NOMO-1 treated with dmso at 0.1 percent for 144 hours (cell line): ENCODE measurements around the gene DCDC2B.

Experiments
- DNase-seq: peaks from one replicate; lab custom pipeline; 2025; ENCODE audit not compliant: unreplicated experiment; lab: John Stamatoyannopoulos, UW

DCDC2B gene

DNA sequence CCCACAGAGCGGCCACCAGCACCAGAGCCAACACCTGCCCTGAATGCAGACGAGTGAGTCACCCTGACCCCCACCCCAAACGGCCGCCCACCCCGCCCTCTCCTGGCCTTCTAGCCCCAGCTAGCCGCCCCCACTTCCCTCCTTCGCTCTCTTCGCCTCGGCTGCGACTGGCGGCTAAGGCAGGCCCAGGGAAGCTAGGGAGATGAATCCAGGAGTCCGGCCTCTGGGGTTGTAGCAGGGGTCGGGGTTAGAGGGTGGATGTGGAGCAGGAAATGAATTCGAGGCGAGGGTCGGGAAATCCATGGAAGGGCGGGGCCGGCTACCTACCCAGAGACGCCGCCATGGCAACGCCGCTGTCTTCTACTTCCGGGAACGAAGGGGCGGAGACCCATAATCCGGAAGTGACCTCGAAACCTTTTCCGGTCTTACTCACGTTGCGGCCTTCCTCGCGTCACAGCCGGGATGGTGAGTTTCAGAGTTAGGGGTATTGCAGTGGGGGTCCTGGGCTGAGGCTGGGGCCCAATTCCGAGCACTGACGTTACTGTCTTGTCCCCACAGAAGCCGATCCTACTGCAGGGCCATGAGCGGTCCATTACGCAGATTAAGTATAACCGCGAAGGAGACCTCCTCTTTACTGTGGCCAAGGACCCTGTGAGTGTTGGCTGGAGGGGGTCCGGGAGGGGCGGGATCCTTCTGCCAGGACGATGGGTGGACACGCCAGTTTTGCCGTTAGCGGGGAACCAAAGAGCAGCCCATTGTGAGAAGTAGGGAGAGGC, 13.3 kb downstream of the DCDC2B start, which contains the start of the genes EIF3I and TMEM234:
Gene EIF3I (plus strand): TSS at position 428 of the 776 bp plus-strand sequence. CDS start 35 bp downstream, at position 463.
Gene TMEM234 (minus strand): TSS at position 374 of the 776 bp plus-strand sequence. CDS start 31 bp downstream, at position 343.
- peak; percentile 76 for DNase-seq

DNA sequence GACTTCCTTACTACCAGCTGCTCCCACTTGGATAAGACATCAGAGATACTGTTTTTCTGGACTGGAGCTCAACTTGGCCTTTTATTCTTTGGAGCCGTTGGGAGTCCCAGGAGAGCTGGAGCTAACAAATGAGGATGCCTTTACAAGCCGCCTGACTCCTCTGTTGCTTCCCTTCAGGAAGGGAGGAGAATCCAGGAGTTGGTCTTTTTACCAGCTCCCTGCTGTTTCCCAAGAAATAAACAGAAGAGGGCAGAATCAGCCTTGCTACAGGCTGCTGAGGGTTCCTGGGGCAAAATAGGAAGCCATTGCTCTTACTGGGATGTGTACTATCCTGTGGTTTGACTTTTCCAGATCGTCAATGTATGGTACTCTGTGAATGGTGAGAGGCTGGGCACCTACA, 14.8 kb downstream of the DCDC2B start:
- no peak for DNase-seq

DNA sequence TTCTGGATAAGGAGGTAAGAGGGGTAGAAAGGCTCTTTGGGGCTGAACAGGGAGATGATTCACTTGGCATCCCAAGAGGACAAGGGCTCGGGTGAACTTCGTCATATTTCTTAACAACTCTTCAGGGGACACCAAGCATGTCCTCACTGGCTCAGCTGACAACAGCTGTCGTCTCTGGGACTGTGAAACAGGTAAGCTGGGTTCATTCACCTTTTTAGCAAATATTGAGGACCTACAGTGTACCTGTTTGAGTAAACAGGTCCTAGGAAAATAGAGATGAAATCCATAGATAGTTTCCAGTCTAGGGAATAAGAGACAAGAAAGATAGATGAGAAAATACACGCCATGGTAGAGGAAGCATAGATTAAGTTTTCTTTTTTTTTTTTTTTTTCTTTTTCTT, 15.4 kb downstream of the DCDC2B start:
- DNase-seq: no peak

DNA sequence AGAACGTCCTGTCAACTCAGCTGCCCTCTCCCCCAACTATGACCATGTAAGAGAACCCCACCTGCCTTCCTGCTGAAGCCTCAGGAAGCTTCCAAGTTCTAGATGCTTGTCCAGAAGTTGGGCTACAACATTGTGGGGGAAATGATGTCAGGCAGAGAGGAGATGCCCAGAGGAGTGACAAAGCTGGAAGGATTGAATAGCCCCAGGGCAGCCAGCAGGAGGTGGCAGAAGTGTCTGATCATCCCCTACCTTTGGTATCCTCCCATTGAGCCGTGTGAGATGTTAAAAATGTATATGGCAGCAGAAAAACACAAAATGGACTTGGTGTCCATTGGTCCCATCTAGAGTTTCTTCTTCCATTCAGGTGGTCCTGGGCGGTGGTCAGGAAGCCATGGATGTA, 19.9 kb downstream of the DCDC2B start:
- no peak for DNase-seq

DNA sequence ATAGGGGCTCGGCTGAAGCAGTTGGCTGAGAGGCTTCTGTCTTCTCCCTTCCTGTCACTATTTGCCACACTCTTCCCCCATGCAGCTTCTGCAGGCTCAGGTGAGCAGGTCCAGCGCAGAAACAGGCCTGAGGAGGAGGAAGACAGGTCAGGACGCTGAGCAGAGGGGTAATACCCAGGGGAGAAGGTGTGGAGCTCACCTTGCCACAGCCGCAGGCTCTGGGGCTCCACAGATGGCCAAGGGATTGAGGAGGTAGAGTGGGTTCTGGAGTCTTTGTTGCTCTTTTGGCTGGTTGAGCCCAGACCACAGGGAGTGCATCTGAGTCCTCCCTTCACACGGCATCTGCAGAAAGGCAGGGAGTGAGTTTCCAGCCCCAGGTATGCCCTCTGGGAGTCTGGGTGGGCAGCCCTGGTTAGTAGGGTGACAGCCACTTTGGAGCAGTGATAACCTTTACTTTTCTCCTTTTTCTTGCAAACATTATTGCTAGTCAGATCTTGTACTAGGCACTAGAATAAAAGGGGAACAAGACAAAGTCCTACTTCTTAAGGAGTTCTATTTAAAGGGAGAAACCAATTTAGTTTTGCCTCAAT, 23.0 kb downstream of the DCDC2B start:
- DNase-seq: no peak

DNA sequence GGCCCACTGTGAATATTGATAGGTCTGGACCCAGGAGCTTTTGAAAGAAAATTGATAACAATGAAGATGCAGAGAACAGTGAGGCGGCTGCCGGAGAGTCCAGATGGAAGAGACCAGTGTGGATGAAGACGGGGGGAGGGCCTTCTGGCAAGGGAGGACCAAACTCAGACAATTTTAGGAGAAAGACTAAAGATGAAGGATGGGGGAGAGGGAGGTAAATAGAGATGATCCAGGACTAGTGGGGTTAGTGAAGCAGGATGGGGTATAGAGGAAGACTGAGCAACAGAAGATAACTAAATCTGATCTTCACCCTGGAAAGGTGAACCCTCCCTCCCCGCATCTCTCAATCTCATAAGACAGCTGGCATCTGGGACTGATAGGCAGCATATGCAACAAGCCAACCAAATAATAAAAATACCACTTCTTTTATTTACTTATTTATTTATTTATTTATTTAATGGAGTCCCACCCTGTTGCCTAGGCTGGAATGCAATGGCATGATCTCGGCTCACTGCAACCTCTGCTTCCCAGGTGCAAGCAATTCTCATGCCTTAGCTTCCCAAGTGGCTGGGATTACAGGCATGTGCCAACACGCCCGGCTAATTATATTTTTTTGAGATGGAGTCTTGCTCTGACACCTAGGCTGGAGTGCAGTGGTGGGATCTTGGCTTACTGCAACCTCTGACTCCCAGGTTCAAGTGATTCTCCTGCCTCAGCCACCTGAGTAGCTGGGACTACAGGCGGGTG, 23.8 kb downstream of the DCDC2B start:
- no peak for DNase-seq

DNA sequence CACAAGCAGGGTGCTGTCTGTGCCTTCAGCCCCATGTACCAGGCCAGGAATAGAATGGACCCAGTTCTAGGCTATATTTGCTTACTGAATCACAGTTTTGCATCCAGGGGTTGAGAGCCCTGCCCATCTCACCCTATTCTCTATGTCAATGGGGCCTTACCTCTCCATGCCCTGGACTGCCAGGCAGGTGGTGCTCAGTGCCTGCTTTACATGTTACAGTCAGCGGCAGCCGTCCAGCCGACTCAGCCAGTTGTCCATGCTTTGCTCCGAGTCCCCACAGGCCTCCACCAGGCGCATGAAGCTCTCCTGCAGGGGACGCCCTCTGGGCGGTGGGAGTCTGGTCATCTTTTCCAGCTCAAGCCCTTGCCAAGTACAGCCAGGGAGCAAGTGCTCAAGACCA, 25.9 kb downstream of the DCDC2B start:
- no peak for DNase-seq

DNA sequence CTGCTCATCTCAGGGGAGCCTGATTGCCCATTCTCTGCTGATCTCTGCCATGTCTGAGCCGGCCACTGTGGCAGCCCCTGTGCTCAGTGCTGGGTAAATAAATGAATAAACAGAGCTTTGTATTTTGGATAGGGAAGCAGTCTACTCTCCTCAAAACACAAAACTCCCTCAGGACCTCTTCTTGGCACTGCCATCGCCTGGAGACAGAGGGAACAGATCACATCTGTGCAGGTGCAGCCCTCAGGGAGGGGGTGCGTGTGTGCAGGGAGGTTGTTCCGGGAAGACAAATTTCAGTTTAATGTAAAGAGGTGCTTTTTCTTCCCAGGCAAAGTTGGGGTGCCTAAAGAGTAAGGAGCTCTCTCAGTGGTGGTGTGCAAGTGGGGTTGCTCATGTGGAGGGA, 30.4 kb downstream of the DCDC2B start:
- DNase-seq: no peak

DNA sequence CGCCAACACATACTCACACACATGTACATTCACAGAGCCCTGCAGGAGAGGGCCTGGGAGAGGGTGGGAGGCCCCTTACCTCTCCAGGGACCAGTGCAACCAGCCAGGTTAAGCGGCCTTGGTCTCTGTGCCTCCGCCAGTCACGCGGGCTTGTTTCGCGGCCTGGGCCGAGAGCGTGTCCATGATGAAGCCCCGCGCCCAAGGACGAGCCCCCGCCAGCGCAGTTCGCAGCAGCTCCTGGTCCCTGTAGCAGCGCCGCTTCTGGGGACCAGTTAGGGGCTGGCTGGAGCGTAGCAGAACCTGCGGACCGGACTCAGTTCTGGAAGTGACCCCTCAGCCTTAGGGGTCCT, 30.9 kb downstream of the DCDC2B start:
- no peak for DNase-seq

DNA sequence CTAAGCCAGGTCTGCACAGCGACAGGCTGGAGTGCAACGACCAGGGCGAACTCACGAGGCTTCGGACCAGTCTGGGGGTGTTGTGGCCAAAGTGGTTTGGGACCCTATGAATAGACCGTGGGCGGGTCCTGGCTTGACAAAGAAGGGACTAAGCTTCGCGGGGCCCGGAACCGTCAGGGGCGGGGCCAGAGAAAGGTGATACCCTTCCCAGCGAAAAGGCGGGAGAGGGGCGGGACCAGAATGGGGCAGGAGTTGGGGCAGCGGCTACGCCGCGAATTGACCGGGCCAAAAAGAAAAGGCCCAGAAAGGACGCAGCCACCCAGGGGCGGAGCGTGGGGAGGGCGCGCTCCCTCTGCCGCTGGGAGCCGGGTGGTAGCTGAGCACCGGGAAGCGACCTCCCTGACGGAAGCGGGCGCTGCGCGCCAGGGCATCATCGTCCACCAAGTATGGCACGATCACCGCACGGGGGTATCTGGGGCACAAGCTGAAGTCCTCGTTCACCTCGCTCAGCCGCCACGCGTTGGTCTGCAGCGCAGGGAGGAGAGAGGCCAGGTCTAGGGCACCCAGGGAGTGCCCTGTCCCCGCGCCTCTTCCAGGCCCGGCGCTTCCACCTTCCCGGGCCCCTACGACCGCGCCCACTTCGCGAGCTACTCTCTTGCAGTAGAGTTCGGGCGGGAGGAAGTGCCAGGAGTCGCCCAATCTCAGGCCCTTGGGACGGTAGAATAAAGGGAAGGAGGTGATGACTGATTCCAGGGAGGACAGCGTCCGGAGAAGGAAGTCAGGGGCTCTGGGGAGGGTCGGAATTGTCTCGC, 31.5 kb downstream of the DCDC2B start:
- DNase-seq: peak; percentile 70

DNA sequence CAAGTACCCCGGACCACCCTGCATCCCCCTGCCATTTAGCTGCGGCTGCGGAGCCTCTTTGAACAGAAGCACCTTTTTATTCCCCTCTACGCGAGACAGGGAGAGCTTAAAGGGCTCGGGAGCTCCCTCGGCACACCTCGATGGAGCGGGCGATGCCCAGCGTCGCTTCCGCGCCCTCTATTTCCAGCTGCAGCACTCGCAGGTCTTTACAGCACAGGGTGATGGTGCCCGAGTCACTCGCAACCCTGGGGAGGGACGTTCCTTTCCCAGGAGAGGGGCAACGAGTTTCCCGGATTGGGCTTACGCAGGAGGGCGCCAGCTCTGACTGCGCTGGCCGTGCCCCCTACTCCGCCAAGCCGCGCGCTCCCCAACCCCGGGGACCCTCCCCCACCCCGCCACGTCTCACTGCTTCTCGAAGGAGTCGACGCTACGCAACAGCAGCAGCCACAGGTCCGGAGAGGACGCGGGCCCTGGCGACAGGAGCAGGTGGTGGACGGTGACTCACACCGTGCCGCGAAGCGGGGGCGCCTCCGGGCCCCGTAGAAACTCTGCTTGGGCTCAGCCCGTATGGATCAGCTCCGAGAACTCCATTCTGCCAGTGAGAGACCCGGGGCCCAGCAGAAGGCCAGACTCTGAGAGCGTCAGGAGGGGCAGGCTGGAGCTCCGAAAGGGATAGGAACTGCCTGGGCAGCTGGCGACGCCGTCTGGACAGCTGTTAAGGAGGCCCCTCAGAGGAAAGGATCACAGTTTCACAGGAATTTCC, 32.3 kb downstream of the DCDC2B start:
- no peak for DNase-seq

DNA sequence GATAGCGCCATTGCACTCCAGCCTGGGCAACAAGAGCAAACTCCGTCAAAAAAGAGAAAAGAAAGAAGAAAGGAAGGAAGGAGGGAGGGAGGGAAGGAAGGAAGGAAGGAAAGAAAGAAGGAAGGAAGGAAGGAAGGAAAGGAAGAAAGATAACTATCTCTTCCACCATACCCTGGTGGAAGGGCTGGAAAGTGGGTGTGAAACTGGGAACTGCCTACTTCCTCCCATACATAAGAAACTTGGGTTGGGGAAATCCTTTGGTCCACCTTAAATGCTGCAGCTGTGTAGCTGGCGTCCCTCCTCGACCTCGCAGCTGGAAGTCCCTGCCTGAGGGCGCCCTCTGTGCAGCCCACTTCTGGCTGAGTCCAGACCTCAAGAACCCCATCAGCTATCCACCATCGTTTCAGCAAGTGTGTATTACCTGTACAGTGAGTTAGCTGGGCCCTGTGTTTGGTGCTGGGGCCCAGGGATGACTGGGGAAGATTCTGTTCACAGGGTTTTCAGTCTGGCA, 33.5 kb downstream of the DCDC2B start:
- no peak for DNase-seq

DNA sequence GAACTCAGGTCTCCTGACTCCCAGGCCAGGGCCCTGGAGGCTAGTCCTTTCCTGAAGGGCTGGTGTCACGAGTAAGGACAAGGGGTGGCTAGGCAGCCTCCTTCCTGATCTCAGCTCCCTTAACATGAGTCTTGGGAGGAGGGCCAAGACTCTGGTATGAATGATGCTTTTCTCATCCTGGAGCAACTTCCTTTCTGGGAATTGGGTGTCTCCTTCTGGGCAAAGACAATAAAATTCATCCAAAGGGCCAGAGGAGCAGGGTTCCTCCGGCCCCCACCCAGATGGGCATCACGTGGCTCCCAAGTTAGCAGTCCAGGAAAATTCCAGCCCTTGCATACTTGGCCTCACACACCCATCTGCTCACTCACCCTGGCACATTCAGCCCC, 38.0 kb downstream of the DCDC2B start, which contains the start of gene FAM167B:
Gene FAM167B (plus strand): TSS at position 335 of the 386 bp plus-strand sequence. CDS start 200 bp downstream, outside the sequence.
- DNase-seq: no peak

DNA sequence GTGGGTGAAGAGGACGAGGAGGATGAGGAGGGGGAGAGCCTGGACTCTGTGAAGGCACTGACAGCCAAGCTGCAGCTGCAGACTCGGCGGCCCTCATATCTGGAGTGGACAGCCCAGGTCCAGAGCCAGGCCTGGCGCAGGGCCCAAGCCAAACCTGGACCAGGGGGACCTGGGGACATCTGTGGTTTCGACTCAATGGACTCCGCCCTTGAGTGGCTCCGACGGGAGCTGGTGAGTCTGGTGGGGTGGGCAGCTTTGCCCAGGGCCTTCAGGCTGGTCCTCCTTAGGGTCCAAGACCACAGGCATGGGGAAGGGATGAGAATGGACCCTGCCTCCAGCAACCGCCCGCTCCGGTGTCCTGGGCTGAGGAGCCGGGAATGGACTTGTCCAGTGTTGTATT, 38.6 kb downstream of the DCDC2B start:
- no peak for DNase-seq

DNA sequence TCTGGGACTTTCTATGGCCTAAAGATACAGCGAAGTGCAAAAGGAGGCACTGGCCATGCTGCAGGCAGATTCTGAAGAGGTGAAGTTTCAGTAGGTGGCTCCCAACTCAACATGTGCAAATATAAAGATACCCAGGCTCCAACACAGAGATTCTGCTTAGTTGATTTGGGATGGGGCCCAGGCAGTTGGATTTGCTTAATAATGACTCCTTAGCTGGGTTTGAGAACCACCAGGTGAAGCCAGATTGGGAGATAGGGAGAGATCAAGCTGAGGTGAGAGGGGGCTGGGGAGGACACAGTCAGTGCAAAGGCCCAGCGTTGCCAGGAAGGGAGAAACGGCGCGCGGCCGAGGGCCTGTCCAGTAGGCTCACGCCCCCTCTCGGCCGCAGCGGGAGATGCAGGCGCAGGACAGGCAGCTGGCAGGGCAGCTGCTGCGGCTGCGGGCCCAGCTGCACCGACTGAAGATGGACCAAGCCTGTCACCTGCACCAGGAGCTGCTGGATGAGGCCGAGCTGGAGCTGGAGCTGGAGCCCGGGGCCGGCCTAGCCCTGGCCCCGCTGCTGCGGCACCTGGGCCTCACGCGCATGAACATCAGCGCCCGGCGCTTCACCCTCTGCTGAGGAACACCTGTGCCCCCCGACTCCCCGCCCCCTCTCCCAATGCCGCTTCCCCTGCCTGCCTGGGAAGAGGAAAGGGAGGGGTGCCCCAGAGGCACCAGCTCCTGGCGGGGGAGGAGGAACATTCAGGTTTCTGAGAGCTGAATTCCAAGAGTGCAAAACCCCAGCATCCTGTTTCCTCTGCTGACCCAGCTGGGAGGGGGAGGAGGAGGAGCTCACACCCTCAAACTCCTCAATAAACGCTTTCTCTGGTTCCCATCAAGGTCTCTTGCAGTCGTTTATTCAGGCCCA, 39.3 kb downstream of the DCDC2B start:
- no peak for DNase-seq

DNA sequence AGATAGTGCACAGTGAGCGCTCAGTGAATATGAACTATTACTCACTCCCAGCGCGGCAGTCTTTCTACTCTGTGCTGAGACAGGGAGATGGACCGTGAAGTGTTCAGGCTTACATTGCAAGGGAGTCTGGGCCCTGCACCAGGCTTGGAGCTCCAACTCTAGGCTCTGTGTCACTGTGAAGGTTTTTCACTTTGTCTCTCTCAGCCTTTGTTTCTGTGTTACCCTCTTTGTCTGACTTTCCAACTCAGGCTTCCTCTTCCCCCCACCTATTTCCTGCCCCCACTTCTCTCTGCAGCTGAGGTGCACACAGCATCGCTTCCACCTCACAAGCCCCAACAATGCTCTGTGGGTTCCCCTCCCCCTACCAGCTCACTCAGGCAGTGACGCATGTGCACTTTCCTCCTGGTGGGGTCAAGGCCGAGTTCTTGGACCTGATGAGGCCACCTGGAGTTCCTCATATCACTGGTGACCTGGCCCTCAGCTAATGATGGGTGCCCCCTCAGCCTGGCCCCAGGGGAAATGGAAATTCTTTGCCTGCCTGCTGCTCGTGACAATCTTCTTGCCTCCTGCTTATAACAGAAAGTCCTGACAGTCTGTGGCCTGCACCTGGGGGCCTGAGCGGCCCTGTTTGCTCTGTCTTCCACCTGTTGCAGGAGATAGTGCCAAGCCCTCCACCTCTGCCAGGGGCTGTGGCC, 41.1 kb downstream of the DCDC2B start:
- DNase-seq: peak; percentile 35

DNA sequence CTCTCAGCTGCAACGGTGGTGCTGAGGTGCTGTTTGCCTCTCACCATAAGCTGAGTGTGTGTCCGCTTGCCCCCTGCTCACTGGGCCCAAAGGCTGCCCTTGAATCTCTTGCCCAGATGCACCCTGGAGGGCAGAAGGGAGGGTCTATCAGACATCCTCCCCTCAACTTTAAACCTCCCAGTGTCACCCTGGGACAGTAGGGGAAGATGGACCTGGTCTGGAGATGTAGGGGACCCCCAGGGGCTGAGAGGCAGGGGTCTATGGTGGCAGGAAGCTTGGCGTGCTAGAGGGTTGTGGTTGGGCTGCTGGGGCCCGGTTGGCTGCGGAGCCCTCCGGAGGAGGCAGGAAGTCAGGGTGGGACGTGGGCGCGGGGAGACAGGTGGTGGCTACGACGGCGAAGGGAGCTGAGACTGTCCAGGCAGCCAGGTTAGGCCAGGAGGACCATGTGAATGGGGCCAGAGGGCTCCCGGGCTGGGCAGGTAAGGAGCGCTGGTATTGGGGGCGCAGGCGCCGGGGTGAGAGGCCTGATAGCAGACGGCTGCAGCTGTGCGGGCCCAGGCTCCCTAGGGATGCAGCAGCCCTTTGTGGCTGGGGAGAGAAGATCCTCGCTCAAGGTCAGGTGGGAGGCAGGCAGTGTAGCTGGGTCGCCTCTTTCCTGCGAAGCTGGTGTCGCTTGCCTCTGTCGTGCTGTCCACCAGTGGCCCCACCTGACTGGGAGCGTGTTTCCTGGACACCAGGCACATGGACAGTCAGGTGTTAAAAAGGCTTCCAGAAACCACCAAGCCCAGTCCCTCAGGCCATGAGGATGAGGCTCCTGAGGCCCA, 42.2 kb downstream of the DCDC2B start, which contains the start of gene LCK:
Gene LCK (plus strand): TSS at position 373 of the 824 bp plus-strand sequence. CDS start 23,065 bp downstream, outside the sequence.
- no peak for DNase-seq
